HG03558 (cell line): ENCODE measurements around the gene BROX.
"Not testable (repeated sequence)": the region's sequence is repeated elsewhere in the genome, so short reads cannot be mapped to it uniquely, and the experiment has no call there.

Experiments used
- ATAC-seq: cut with Tn5 transposase; IDR thresholded peaks from one replicate; pipeline ENCODE4 v1.9.1; 2021; ENCODE audit warnings: moderate number of reproducible peaks; ENCODE audit not compliant: unreplicated experiment; ENCODE audit errors: extremely low read depth

Gene BROX

DNA sequence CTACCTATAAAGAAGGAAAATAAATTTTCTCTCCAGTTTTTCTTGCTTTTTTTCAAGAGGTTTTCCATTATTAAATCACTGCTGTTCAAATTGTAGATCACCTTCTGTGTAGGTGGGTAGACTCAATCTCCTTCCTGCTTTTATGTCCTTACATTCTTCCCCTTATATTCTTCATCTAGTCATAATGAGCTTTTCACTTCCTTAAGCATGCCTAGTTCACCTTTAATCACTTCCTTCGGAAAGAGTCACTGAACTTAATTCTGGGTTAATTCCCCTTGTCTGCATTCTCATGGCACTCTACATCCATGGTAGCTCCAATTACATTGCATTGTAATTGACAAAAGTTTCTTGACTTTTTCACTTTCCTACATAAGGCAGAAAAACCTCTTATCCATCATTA, 18.5 kb downstream of the BROX start:
- no peak for ATAC-seq

DNA sequence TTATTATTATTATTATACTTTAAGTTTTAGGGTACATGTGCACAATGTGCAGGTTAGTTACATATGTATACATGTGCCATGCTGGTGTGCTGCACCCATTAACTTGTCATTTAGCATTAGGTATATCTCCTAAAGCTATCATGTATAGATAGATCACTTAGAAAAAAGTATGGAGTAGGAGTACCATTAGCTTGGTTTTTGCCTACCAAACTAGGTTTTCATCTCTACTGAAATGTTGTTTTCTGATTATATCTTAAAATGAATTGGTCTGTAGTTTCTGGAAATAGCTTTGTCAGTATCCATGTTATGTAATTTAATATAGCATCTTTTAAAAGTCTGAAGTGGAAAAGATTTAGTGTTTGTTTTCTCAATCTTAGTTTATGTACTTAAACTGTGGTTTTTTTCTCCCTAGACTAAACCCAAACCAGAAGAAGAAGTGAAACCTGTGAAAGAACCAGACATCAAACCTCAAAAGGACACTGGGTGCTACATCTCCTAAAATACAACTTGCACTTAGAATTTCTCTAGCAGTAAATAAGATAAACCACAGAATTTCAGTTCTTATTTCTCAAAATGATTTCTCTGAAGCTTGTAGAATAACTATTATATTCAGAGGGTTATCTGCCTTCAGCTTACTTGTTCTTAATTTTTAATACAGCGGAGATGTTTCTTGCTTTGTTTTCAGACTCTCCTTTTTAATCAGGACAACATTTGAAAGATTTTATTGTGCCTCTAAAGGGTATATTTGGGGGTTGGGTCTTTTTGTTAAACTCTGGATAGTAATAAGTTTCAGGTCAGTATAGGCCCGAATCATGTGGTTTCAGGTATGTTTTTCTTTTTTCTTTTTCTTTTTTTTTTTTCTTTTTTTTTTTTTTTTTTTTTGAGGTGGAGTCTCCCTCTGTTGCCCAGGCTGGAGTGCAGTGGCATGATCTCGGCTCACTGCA, 20.1 kb downstream of the BROX start:
- peak; percentile 96 for ATAC-seq

DNA sequence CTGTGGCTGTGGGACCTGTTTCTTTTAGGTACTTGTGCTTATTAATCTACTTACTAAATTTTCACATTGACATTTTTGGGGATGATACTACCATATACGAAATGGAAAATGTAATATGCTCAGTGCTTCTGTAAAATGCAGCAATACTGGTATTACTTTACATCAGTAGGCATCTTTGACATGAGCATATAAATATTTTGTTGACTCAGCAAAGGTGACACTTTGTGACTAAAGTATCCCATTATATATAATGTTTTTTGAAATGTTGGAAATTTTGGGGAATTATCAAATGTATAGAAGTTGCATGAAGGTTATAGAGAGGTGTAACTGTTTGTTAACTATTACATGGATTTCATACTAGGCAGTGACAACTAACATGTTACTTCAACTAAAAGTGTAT, 22.4 kb downstream of the BROX start:
- ATAC-seq, result no peak

DNA sequence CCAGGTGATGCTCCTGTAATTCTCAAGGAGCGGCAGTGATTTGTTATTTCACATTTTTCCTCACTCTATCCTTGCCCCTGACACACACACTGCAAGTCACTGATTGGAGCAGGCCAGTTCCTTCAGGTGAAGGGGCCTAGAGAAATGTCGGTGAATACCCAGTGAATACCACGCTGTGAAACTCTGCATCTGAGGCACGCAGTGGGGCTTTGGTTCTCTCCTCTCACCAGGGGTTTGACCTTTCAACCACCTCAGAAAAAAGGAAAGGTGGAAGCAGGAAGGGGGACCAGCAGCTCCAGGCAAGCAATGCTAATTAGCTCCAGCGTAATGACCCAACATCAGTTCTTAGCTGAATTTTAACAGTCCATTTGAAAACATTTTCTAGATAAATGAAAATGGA, 24.1 kb downstream of the BROX start:
- ATAC-seq, result no peak

DNA sequence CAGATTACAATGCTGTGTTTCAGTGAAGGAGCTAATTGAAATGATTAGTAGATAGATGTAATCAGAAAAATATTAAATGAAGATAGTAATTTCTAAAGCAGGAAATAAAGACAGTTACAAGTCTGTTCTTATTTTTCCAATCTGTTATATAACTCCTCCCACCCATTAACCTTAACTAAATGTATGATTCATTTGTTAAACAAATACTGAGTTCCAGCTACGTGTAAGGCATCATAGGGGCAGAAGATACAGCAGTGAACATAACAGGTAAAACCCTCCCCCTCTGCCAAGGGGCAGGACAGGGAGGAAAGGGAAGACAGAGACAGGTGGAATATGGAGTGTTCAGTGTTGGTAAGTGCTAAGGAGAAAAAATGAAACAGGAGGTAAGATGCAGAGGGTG, 24.6 kb downstream of the BROX start, which contains the start of gene FAM177B:
TSS of gene FAM177B (plus strand) at position 231 of the 400 bp plus-strand sequence. CDS start 9,344 bp downstream, outside the sequence.
- ATAC-seq, result no peak

DNA sequence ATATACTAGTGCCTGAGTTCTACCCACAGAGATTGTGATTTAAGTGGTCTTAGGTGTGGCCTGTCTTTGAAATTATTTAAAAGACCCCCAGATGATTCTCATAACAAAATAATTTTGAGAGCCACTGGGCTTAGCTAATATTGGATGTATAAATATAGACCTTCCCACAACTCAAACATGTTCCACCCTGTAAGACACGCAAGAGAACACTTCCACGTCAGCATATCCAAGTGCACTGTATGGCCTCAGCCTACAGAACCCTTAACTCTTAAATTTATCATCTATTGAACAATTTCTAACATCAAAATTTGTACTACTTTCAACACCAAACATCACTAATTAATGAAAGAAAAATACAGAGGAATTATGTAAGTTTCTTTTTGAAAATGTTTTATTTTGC, 27.1 kb downstream of the BROX start:
- ATAC-seq, result no peak

DNA sequence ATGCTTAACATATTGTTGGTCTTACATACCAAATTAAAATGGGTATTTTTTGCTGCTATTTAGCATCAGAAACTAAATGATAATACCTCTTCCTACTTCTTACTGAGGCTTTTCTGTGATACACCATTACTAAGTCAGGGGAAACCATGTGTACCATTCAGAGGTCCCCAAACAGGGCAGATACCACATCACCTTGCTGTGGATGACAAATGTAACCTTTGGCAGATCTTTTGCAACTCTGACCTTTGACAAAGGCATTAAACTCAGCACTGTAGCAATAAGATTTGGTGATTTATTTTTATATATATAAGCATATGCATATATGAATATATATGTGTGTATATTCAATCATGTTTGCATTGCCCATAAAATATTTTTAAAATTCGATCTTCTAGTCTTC, 27.6 kb downstream of the BROX start:
- no peak for ATAC-seq

DNA sequence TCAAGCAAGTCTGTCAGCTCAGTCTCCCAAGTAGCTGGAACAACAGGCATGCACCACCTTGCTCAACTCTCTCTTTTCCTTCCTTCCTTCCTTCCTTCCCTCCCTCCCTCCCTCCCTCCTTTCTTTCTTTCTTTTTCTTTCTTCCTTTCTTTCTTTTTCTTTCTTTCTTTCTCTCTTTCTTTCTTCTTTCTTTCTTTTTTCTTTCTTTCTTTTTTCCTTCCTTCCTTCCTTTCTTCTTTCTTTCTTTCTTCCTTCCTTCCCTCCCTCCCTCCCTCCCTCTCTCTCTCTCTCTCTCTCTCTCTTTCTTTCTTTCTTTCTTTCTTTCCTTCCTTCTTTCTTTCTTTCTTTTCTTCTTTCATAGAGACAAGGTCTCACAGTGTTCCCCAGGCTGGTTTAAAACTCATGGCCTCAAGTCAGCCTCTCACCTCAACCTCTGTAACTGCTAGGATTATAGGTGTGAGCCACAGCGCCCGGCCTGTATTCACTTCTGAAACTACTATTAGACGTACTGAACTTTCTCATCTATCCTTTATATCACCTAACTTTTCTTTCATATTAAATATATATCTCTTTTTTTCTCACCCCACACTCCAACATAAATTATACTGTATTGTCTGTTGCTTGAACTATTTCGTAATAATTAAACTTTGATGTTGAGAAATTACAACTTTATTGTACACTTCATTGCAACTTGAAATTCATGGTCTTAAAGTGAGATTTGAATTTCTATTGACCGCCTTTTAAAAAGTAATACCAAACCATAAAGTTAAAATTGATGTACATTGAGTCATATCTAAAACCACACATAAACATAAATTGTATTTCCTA, 29.5 kb downstream of the BROX start:
- ATAC-seq, result not testable (repeated sequence)

DNA sequence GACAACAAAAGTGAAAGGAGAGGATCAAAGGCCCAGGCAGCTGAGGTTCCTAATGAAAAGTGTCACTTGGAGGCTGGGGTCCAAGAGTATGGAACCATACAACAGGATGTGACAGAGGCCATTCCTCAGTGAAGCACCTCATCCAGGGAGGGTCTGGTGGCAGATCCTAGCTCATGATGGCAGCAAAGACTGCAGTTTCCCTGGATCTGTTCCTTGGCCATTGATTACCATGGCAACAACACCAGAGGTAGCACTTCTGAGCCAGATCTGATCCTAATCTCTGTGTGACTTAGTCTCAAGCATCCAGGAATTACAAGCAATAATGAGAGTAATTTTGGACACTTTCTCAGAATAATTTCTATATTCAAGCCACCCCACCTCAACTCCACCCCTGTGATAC, 37.6 kb downstream of the BROX start:
- no peak for ATAC-seq

DNA sequence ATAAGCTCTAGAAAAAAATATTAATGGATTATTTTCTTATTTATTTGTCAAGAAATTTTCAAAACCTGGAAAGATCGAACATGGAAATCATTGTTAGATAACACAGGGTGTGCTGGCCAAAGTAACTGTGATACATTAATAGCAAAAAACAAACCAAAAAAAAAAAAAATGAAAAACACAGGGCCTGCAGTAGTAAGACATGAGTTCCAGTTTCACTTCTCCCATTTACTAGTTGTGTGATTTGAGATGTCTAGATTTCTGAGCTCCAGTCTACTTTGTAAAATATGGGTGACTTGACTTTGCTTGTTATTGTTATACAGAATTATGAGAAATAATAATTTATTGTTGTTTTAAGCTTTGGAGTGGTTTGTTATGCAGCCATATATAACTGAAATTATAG, 38.3 kb downstream of the BROX start:
- ATAC-seq, result peak; percentile 82

DNA sequence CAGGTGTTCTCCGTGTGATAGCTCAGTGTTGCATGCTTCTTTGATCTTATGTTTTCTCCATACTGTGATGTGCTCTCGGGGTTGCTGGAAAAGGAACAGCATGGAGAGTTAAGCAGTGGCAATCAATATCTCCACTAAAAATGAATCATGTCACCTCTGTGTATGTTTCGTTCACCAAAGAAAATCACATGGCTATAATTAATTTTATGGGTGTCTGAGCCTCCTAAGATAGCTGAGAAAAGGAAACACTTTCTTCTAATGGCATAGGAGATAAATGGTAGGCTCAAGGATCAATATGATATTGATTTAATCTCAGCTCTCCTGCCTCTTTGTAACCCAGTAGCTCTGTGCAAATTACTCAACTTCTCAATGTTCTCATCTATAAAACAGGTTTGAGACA, 38.9 kb downstream of the BROX start:
- ATAC-seq, result no peak

DNA sequence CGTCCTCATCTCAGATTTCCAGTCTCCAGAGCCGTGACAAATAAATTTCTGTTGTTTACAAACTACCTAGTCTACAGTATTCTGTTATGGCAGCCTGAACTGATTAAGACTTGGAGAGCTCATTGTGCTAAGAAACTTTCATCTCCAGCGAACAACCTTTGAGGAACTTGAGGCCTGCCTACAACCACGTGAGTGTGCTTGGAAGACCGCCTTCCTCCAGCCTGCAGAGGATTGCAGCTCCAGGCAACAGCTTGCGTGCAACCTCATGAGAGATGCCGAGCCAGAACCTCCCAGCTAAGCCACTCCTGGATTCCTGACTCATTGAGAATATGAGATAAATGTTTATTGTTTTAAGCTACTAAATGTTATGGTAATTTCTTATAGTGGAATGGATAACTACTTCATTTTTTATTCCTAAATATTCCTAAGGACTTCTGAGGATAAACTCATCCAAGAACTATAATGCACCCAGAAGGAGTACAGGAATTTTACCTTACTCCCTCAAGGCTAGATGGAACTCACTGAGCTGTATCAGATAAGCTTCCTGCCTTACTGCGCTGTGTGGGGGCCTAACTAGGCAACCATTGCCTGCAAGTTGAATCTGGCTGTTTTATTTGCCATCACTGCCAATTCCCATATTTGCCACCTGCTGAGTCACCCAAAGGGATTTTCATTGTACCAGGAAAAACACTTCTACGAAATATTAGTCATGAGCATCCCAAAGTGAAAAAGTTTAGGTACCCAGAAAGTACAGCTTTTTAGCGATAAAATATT, 42.2 kb downstream of the BROX start:
- ATAC-seq, result no peak

DNA sequence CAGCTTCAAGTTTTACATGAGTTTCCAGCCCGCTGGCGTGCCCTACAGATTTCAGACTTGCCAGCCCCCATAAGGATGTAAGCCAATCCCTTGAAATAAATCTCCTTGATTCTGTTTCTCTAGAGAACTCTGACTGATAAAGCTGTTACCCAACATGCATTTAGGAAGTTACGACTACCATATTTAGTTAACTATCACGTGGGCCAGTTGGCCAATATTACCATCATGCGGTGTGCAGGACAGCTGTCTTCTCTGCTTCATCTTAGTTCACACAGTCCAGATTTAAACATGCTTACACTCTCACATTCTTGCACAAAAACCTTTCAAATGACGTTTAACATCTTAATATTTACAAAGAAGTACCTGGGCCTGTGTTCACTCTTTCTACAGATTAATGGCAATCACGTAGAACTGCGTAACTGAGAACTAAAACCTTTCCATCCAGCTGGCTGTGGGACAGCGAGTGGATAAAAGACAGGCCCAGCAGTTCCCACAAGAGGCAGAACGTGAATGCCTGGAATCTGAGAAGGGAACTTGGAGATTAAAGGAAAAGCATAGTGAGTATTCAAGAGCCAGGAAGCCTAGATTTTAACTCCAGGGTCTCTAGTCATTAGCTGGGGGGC, 45.4 kb downstream of the BROX start:
- ATAC-seq, result no peak

DNA sequence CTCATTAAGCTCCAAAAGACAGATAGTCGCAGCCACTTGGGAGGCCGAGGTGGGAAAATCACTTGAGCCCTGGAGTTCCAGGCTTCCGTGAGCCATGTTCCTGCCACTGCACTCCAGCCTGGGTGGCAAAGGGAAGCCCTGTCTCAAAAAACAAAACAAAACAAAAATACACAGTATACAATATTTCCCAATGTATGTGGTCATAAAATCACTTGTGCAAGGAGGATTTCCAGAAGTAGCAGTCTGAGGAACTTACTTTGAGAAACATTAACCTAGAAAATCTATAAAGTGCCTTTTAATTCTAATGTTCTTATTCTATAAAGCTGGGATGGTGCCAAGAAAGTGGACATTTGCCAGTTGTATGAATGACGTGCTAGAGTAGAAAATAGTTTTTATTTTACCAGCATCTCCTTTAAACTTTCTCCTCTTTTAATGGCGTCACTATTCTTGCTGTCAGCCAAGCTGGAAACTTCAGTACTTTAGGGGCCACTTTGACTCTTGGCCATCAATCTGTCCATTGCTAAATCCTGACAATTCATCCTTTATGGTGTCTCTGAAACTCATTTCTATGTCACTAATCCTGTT, 47.2 kb downstream of the BROX start:
- ATAC-seq, result no peak

DNA sequence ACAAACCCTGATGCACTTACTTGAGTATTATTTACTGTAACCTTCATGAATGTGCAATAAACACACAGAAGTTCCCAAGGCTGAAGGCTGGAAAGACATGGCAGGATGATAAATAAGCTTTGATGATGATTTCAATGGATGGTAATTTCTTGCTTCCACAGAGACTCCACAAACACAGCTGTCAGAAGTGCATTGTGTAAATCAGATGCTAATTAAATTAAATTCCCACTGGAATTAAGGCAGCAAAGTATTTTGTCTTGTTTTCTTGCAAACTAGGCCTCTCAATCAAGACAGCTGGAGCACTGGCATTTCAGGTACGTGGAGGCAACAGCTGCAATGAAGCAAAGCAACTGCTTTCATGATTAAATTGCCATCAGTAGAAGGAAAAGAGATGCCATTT, 48.7 kb downstream of the BROX start:
- ATAC-seq, result no peak

DNA sequence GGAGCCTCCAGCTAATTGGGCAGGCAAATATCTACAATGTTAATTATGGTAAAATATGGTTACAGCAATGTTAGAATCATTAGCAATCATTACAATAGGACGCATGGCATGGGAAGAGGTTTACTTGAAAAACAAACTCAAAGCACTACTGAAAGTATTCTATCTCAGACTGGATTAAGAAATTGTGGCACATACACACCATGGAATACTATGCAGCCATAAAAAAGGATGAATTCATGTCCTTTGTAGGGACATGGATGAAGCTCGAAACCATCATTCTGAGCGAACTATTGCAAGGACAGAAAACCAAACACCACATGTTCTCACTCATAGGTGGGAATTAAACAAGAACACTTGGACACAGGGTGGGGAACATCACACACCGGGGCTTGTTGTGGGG, 49.8 kb downstream of the BROX start:
- ATAC-seq, result not testable (repeated sequence)

DNA sequence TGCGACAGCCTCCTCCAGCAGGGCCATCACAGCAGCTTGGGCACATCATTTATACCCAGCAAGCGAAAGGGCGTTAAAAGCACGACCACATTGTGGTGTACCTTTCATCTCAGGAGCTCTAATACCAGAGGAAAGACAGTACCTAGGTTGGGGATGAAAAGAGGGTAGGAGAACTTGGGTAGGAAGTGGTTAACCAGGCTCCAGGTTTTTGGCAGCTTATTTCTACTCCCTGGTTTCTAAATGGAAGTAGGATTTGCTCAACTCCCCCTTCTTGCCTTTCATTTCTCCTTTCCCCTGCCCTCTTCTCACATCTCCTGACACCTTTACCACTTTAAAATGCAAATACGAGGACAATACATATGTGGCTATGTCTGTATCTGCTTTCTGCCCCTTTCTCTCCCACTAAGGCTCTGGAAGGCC, 54.8 kb downstream of the BROX start:
- ATAC-seq, result no peak

DNA sequence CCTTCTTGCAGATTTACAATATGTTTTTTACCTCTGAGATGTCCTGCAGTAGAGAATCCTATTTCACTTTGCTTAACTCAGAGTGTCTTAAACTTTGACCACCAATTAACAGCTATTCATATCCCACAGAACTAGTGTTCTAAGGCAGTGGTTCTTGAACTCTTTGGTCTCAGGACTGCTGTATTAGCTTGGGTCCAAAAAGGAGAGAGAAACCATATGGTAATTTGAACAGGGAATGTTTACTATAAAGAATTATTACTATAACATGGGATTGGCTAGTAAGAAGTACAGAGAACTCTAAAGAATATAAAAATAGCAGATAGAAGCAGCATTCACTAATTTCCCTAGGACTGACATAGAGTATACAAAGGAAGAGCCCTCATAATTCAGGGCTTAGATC, 56.2 kb downstream of the BROX start:
- no peak for ATAC-seq

DNA sequence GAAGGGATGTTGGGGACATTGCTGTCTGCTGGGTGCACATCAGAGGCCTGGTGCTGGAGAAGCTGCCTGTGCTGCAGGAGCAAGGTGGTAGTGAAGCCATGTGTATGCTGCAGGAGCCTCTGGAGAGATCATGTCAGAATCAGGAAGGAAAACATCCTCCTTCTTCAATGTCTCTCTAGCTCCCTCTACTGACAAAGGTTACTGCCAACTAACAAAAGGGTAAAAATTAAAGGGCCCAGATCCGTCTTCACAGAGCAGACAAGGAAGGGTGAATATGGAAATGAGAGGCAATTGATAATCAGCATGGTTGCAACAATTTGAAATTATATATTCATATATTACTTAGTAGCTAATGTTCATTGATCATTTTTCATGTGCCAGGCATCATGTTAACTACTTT, 56.8 kb downstream of the BROX start:
- ATAC-seq, result no peak
